Stimulated activated CD4-positive, alpha-beta T cell treated with anti-CD3 and anti-CD28 coated beads, Interleukin-15, amount 100 ng/mL, for 24 hours (primary cell): ENCODE measurements around the gene PPP1CA.

Source experiments
- DNase-seq: peaks from one replicate; pipeline ENCODE4 v3.0.0-alpha.2; 2020

The PPP1CA gene

DNA sequence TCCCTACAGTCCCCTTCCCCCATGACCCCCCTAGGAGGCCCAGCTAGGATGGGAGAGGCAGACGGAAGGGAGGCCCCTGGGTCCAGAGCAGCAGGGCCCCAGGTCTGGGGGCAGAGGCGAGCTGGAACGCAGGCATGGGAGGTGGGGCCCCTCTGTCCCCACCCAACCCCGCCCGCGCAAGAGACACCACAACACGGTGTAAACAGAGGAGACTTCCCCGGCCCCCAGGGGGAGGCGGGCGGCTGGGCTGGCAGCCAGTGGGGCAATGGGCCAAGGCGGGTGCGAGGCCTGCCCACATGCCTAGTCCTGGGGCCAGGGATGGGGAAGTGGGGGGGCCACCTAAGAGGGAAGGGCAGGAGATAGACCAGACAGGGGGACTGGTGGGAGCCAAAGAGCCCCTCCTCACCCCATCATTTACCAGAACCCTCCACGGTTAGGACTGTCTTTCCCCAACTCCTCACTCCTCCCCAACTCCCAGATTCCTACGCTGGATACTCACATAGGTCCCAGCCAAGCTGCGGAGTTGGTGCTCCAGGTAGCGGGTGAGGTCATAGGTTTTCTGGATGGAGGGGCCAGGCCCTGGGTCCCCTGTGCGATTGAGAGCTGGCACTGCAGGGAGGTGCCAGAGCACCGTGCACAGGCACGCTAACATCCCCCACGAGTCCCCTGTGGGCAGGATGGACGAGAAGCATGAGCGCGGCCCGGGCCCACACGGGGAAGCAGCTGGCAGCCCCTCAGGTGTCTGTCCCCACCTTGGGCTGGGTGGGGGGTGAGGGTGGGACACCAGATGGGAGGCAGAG lies 34.5 kb downstream of the PPP1CA start:
- DNase-seq = no peak

DNA sequence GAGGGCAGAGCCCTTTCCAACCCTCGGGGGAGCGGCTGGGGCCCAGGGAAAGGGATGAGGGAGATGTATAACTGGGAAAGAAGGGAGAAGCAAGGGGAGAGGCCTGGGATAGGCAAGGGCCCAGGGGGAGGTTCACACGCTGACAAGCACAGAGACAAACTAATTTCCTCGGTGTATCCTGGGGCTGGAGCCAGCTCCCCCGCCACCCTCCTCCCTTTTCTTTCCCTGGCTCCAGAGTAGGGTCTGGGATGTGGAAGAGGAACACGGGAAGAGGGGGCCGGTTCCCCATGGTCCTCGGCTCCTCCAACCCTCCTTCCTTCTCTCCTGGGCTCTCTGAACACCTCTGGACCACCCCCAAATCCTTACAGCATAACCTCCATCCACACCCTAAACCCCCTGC lies 35.1 kb downstream of the PPP1CA start:
- no peak for DNase-seq

DNA sequence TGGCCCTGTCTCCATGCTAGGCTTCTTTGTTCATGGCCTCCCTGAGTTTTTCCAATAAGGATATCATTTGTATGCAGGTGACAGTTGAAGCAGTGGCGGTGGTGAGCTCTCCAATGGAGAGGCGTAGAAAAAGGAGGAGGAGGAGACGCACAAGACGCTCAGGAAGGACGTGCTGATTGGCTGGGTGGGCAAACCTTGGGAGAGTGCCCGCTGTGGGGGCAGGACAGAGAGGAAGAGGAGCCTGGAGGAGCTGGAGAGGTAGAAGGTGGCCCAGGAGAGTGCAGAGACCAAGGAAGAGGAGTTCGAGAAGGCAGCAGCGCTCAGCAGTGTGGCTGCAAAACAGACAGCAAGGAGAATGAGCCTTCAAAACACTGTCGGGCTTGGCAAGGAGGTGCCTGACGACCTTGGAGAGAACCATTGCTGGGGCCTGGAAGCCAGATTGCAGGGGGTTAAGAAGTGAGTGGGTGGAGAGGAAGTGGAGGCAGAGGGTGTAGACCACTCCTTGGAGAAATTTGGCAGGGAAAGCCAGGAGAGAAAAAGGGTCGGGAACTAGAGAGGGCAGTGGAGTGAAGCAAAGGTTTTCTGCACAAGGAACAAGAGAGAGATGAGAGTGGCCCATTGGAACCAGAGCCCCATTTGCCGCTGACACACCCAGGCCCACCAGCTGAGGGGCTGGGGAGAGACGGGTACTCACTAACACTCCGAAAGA lies 35.8 kb downstream of the PPP1CA start:
- no peak for DNase-seq

DNA sequence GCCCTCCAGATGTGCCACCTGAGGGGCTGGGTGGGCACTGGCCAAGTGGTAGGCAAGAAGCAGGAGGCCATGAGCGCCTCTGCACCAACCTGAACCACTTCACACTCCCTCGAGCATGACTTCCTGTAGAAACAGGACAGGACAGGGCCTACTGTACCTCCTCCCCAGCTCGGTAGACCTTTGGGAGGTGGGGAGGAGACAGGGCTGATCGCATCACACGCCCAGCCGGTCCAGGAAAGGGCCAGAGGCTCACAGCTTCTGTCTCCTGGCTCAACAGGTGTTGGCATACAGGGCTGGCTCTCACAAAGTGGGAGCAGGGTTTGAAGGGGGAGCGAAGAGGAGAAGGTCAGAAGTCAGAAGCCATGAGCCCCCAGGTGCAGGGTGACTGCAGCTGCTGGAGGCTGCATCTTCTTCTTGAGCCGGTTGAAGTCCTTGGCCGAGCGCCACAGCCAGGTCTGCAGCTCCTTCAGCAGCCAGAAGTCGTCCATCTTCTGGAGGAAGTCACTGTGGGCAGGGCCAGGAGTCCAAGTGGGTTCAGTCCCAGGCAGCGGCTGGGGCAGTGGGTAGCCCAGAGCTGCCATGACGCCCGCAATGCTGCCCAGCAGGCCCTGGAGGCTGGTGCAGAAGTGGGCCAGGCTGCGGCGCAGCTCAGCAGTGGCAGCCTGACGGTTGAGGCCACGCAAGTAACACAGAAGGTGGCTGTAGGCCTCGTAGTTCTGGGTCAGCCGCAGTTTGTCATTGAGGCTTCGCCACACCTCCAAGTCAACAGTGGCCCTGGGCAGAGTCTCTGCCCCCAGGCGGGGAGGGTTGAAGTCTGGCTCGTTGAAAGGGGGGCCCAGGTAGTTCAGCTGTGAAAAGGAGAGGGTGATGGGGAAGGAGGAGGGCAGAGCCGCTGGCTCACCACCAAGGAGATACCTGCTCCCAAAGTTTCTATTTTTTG lies 36.6 kb downstream of the PPP1CA start:
- DNase-seq = no peak

DNA sequence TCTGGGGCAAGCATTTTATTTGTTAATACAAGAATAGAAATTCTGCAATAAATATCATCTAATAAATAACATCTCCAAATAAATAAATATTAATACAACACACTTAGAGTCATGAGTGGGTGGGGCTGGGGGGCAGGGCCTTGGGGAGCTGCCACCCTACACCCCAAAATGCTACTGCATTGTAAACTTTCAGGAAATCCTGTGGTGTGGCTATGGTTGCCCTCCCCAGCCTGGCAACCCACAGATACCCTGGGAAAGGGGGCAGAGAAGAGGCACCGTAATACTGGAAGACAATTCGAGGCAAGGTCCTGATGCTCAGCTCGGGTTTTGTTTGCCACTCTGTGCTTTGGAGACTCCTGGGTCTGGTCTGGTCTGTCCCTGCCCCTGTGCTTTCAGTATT lies 37.5 kb downstream of the PPP1CA start:
- DNase-seq = no peak

DNA sequence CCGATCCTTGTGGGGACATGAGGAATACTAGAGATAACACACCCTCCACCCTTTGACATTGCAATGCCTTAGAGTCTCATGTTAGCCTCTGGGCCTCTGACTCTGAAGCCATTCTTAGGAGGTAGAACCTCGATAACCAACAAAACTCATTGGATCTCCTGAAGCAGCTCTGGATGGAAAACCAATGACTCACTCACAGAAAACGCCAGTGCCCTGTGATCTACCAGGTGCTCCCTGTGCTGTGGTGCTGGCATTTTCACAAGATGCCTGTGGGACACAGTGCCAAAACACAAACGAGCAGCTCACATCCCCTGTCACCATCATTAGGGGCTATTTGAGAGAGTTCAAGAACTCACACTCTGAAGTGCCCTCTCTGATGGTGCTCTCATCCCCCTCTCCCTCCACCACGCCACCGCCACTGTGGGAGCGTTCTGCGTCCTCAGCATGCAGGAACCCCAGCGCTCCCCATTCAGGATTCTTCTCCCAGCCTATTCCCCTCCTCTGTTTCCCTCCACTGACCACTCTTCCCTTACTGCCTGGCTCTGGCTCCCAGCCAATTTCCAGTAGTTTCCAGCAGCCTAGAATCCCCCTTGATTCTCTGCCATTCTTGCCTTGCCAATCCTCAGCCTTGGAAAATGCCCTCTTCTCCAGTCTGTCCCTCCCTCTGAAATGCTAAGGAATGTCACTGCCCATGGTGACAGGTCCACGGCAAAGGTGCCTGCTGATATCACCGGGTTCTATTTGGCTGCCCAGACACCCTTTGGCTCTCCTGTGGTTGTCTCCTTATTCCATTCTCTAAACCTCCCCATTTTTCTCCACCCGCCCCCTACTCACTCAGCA lies 43.6 kb downstream of the PPP1CA start:
- no peak for DNase-seq

DNA sequence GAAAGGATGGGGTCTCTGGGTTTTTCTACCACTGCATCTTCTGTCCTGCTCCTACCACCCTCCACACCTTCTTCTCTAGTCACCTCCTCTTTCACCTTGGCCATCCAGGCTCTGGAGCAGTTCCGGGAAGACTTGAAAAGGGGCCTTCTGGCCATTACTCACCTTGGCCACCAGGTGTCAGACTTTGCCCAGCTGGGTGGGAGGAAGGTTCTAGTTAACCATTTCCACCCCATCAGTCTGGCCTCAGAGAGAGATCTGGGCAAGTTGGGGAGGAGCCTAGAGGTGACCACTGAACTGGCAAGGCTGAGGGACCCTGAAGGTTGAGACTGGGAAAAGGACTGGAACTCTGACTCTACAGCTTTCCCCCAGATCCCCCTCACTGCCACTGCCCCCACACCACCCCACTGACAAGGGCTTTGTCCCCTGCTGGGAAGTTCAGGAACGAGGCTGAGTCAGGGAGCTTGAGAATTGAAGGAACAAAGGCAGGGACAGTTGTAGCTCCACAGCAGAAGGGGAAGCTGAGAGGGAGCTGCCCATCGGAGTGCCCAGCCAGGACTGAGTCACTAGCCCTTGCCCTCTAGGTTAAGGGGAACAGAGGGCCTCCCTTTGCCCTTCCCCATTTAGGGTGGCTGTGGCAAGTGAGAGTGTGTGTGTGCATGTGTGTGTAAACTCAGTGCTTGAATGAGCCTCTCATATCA lies 44.6 kb downstream of the PPP1CA start:
- DNase-seq = peak; percentile 72

DNA sequence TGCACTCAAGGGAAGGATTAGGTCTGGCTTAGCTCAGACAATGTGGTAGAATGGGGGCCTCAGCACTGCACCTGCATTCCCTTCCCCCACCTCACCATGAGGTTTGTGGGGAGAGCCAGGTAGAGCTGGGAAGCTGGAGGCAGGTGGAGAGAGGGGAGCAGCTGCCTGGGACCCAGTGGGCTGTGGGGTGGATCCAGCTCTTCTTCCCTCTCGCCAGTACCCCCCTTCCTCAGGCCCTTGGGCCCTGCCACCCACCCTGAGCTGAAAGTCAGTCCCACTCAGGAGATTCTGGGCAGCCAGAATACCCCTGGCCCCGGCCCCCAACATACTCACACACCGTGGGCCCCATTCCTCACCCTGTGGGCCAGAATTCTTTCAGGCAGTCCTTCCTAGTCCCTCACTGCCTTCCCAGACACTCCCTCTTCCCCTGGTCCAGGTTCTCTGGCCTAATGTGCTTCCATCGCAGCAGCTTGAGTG lies 45.2 kb downstream of the PPP1CA start:
- no peak for DNase-seq

DNA sequence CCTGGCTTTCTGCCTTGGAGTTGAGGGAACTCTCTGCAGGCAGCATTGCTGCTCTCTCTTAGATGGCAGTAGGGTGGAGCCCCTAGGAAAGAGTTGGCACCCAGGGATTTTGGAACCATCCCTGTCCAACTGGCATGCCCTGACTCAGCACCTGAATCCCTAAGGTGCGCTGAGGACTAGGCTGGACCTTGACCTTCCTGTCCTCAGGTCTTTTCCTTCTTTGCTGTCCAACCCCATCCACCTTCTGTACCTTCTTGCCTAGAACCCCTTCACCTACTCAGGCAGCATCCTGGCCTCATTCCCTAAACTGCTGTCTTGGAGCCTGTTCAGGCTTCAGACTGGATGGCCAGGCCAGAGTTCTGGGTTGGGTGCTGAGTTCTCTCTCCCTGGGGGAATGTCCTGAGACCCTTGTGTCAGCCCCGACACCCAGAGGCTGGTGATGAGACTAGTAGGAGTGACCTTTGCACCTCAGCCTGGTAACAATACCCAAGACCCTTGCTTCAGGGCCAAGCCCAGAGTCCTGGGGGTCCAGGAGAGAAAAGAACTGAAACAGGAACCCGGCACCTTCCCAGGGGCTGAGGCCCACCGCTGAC lies 45.8 kb downstream of the PPP1CA start:
- DNase-seq = no peak

DNA sequence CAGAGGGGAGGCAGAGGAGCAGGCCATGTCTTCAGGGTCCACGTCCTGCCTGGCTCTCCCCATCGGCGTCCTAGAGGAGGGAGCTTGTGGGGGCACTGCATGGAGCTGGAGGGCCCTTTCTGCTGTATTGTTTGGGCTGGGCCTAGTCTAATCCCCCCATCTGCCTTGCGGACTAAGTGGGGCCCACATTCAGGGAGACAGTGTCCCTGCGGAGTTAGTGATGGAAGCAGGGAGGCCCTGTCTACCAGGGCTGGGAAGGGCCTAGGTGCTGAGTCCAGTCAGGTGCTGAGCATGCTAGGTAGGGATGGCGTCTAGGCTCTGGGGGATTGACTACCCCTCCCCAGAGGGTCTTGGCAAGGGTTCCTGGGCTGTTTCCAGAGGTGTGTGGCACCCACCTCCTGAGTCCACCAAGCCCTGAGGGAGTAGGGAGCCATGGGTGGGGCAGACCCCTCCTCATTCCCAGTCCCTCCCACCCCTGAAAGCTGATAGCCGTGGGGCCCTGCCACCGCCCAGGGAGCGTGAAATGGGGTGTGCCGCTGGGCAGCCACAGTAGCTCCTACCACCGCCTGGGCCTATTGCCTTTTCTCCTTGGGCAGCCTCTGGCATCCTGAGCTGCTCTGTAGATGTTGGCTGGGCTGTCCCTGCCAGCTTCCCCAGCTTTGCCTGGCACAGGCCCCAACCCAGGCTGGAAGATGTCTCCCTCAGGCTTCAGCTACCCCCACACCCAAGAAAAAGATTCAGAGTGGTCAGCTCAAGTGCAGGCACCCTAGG lies 46.5 kb downstream of the PPP1CA start:
- no peak for DNase-seq

DNA sequence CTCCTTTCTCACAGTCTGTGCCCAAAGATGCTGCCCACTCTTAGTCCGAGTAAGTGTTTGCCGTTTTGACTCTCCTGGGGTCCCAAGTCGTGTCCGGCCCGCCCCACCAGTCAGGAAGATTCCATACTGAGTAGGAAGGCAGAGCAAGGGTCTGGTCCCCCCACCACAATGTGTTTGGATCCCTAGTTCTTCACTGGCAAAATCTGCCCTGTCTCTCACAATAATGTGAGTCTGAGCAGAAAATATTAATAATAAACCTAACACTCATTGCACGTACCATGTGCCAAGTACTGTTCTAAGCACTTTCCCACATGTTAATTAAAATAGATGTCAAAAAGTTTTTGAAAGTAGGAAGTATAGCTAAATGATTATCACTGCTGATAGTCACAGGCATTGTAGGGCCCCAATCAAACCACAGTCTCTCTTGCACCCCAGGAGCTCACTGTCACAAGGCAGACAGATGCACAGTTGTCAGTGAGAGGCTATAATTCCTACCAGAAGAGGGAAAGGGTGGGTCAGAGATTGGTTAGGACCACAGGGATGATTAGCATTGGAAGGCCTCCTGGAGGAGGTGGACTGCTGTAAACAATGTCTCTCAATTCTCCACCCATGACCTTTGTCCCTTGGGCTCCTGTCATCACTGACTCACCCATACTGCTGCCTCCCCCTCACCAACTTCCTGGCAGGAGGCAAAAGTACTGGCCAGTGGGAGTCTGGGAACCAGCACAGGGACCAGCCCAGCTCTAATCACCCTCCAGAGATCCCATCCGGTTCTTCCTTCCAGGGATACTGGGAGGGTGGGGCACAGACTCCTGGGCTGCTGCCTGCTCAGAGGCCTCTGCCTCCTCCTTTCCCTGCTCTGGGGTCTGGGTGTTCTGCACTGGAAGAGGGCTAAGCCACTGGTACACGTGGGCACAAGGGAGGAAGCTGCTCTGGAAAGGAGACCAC lies 47.3 kb downstream of the PPP1CA start:
- no peak for DNase-seq

DNA sequence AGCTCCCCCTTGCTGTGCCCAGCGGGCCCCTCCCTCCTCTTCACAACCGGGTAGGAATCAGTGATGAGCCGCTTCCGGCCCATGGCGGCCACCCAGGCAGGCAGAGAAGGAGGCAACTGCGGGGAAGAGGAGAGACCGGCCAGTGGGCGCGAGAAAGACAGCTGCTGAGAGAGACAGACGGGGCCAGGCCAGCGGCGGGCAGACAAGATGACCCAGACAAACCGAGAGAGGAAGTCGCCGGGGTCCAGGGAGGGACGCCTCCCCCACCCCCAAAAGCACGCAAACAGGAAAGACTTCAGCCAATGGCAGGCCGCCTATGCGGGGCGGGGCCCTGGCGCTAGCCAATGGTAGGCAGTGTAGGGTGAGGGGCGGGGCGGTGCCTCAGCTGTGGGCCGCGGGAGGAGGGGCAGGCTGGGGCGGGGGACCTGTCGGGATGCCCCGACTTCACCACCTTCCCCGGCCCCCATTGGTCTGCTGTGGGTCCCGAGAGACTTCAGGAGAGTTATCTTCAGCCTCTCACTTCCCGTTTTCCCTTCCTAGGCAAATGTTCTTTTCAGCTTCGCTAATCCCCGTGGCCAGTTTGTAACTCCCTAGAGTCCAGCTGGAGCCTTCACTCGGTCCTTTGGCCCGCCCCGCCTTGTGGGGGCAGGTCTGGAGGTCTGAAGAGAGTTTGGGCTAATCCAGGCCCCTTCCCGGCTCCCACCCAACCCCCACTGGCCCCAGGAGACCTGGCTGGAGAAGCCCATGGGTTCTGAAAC lies 48.2 kb downstream of the PPP1CA start, which contains the start of gene POLD4:
POLD4 (minus strand) TSS at position 230 of the 758 bp plus-strand sequence; CDS start at position 83, 147 bp downstream.
- peak; percentile 99 for DNase-seq

DNA sequence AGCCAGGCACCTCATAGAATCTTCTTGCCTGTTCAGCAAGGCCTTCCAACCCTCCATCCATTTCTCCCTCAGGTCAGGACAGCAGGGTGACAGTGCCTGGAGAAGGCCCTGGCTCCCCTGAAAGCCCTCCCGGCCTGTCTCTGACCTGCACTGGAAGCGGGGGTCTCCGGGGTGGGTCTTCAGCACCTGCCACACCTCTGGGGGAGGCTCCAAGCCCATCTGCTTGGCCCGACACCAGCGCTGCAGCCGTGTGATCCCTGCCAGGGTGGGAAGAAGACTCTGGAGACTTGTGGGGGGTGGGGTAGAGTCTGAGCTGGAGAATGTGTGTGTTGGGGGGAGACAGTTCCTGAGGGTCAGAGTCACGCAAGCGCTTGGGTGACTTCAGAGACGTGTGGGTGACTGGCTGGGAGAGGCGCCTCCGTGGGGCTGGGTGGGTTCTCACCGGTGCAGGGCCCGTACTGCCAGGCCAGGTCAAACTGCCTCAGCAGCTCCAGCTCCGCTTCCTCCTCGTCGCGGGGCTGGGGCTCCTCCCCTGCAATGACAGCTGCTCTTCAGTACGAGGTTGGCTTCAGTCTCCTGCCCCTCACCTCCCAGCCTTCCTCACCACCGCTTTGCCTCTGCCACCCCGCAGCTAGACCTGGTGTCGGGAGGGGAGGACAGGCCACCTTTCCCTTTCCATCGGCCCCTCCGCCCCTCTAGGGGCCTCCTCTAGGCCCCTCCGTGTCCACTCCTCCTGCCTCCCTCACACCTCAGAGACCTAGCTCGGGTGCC lies 48.9 kb downstream of the PPP1CA start:
- no peak for DNase-seq

DNA sequence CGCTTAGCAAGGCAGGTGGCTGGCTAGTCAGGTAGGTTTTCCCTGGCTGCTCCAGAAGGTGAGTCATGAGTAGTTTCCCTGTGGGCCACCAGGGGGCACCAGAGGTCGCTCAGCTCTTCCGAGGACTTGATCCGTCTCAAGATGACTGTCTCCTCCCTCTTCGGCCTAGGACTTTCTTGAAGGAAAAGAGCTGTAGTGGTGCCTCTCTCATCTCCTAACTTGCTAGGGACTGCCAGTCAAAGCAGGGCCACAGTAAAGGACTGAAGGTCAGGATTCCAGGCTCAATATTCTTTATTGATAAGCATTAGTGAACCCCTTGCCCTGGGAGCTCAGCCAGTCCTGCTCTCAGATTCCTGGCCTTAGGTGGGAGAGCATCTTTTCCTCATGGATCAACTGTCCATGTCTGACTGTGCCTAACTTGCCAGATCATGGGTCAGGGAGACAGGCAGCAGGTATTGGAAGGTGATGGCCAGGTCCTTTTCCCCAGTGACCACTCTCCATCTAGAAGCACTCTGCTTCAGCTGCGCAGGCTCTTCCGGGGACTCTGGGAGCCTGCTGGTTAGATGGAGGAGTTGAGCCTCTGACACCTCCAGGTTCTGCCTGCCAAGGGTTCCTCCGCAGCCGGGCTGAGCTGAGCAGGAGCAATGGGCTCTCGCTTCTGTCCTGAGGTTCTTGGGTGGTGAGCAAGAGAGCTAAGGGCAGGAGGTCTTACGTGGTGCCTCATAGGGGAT lies 50.2 kb downstream of the PPP1CA start:
- peak; percentile 74 for DNase-seq

DNA sequence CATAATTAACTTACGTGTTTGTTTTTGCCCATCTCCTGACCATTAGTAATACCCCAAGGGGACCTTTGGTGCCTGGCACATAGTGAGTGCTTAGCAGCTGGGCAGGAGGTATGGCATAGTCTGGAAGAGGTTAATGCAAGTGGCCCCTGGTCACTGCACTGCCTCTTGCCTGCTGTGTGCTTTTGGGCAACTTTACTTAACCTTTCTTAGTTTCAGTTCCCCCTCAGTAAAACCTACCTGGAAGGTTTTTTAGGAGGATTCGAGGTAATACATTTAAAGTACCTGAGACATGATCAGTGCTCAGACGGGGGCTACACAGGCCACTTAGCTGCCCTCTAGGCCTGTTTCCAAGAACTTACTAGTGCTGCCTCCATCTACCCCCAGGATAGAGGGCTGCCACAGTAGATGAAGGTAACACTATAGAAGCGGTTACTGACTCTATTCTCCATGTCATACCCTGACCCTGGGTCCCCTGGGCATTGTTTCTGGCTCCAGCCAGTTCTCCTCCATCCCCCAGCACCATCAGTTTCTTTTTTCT lies 51.7 kb downstream of the PPP1CA start:
- no peak for DNase-seq

DNA sequence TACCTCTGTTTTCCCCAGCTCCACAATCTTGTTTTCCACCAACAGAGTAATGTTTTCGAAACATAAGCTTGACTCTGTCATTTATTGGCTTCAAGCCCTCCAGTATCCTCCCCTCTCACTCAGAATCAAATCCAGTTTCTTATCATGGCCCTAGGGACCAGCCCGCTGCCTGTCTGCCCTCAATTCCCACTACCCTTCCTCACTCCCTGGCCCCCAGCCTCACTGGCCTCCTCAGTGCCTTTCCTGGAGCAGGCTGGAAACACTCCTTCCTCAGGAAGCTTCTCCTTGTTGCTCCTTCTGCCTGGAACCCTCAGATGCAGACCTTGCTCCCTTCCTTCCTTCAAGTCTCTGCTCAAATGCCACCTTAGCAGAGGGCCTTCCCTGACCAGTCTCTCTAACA lies 52.2 kb downstream of the PPP1CA start:
- DNase-seq = no peak
